Heart left ventricle (tissue), 16 donors: ENCODE results near the gene UCKL1. TPM values are rescaled to one million over a fixed set of nuclear protein-coding genes. Genes with fewer than 3 reads are reported as not detected.

Experiments
- ATAC-seq, 4 donors: fragments of 200-7000 bp; cut with Tn5 transposase; one replicate each; pipeline ENCODE4 v1.9.1; 2020 to 2022; ENCODE audit warnings: moderate library complexity in 4 of 4, mild to moderate bottlenecking in 3 of 4, moderate number of reproducible peaks in 1 of 4
- DNase-seq, 5 donors: peaks; one replicate each; pipeline ENCODE4 v3.0.0-alpha.2; 2020
- H3K27ac ChIP-seq, 12 donors: fragments of 200-600 bp; sonication (generic) in 4 of 12; one replicate each; pipeline versions ENCODE4 v1.5.0 to v1.8.0; 2016 to 2022; ENCODE audit warnings: mild to moderate bottlenecking in 2 of 12
- H3K27me3 ChIP-seq, 9 donors: fragments of 200-600 bp; sonication (generic) in 2 of 9; one replicate each; pipeline versions ENCODE4 v1.5.1 to v1.8.0; 2016 to 2022; ENCODE audit warnings: mild to moderate bottlenecking in 3 of 9
- H3K36me3 ChIP-seq, 9 donors: fragments of 200-600 bp; sonication (generic) in 2 of 9; one replicate each; pipeline versions ENCODE4 v1.5.0 to v1.8.0; 2018 to 2022; ENCODE audit warnings: mild to moderate bottlenecking in 2 of 9
- H3K4me1 ChIP-seq, 12 donors: fragments of 200-600 bp; sonication (generic) in 4 of 12; one replicate each; pipeline versions ENCODE4 v1.5.0 to v1.8.0; 2016 to 2022; ENCODE audit warnings: mild to moderate bottlenecking in 3 of 12
- H3K4me3 ChIP-seq, 12 donors: fragments of 200-600 bp; sonication (generic) in 4 of 12; one replicate each; pipeline versions ENCODE4 v1.5.0 to v1.8.0; 2017 to 2022; ENCODE audit warnings: mild to moderate bottlenecking in 9 of 12, moderate library complexity in 4 of 12
- H3K9me3 ChIP-seq, 12 donors: fragments of 200-600 bp; sonication (generic) in 4 of 12; one replicate each; pipeline versions ENCODE4 v1.5.0 to v1.8.0; 2016 to 2022; ENCODE audit warnings: mild to moderate bottlenecking in 1 of 12
- CTCF ChIP-seq, 12 donors: fragments of 200-600 bp; sonication (generic) in 4 of 12; IDR thresholded peaks; one replicate each; pipeline versions ENCODE4 v1.5.0 to v1.8.0; 2018 to 2022; ENCODE audit warnings: antibody characterized with exemption in 12 of 12, mild to moderate bottlenecking in 5 of 12
- POLR2A ChIP-seq, 2 donors: fragments of 450-650 bp; IDR thresholded peaks; one replicate each; pipeline ENCODE4 v1.6.1; 2017; ENCODE audit warnings: antibody characterized with exemption in 2 of 2, mild to moderate bottlenecking in 2 of 2, moderate library complexity in 2 of 2
- WGBS, 4 donors: extraction: QIAGEN DNeasy Blood & Tissue Kit in 2 of 4; methylation state at CpG; one replicate each; pipeline versions ENCODE4 v1.1.5 to v1.1.7; 2013 to 2018; 5-methylcytosine and 5-hydroxymethylcytosine counted together
- intact Hi-C, 10 donors: fragments of 100-400 bp; cut with DNase I; formaldehyde crosslinking; loops; one replicate each; pipeline versions ENCODE4 v1.11.1 to v1.14.2; 2022
- polyA plus RNA-seq, 2 donors: library from polyadenylated mRNA; stranded (reverse); fragments of 200-250 nt; gene quantifications; one replicate each; pipeline ENCODE4 v1.2.3, GENCODE V29; 2013
- total RNA-seq, 9 donors: library from RNA; depleted of rRNA in 2 of 9; stranded (reverse); fragments of >200 nt in 2 of 9; fragmentation: NEBNext Ultra II Directional in 3 of 9; extraction: Animal tissue kit (Norgen Biotek cat#: 25700) in 3 of 9; gene quantifications; one replicate each; pipeline versions ENCODE4 v1.1.0 to v1.2.4, GENCODE V29; 2016 to 2023
- donor health status: ischemic (EF 13 %, LVEDD 7.1; RV severe dilation, severe dysfunction).
- donor health status: healthy with polysubstance abuse.
- donor health status: DM: no; HTN: yes; CAD: no.
- donor health status: DM: no; HTN: no; CAD: no.
- donor health status: ischemic (EF 25% LVEDD 6.9; RV normal size, moderate dysfunction).
- donor health status: ischemic (EF 25% LVEDD 5.7; RV mildly dilated, moderate dysfunction).
- donor health status: healthy.
- donor health status: DM: yes; HTN: yes; CAD: no.
- donor health status: ischemic (EF 35%, LVEDD 5.7; RV mildly dilated, moderate dysfunction).
- donor health status: nonischemic (EF 11% LVEDD 7.7; RV severe dilation, severe dysfunction).
- donor health status: DM: yes; HTN: yes; CAD: no.
- donor health status: PGD.
- donor health status: ischemic (EF 29% LVEDD 5.4; RV normal size, mild dysfunction).
- donor health status: nonischemic (EF 23%, LVEDD 6.1; RV moderate dilation, normal function).

UCKL1 gene
- total and polyA plus RNA-seq, 11 donors, result 27.7 to 49.7 (median 37.5) TPM

- no peaks in the 10 kb centered on the region for H3K9me3 ChIP-seq
- TF ChIP-seq POLR2A (IDR thresholded peaks at IDR 0.05), result no peak
- no peak for TF ChIP-seq CTCF (IDR thresholded peaks at IDR 0.05)
- peaks cover 0 to 11% (median 0%) of the 10 kb centered on the region in 9 donors for H3K36me3 ChIP-seq
- 91 to 92% (median 92%) methylated on average over 11 of the region's 11 CpGs for WGBS, 4 donors
- DNase-seq (peak in 1 of 5 donors; percentile 12), ATAC-seq (no peak)
- H3K4me1 ChIP-seq, result peaks cover 0 to 75% (median 25%) of the 10 kb centered on the region in 12 donors
- no peak overlapping the region for H3K4me3 ChIP-seq
- no peak overlapping the region for H3K27ac ChIP-seq
- H3K27me3 ChIP-seq, result no peaks in the 10 kb centered on the region
- intact Hi-C loops, result no loop called here
Observed at GRCh38 chr20:63903796-63904561, 52.2 kb downstream of the UCKL1 start.

- TF ChIP-seq CTCF (IDR thresholded peaks at IDR 0.05), result no peak
- TF ChIP-seq POLR2A (IDR thresholded peaks at IDR 0.05), result no peak
- peak overlapping the region in 1 of 12 donors; percentile 7 for H3K27ac ChIP-seq
- no peaks in the 10 kb centered on the region for H3K9me3 ChIP-seq
- no peaks in the 10 kb centered on the region for H3K27me3 ChIP-seq
- 76 to 92% (median 81%) methylated on average over 3 of the region's 3 CpGs for WGBS, 4 donors
- H3K36me3 ChIP-seq, result peaks cover 0 to 22% (median 0%) of the 10 kb centered on the region in 9 donors
- H3K4me3 ChIP-seq, result no peak overlapping the region
- peaks cover 8 to 89% (median 42%) of the 10 kb centered on the region in 12 donors for H3K4me1 ChIP-seq
- no peak for DNase-seq
- intact Hi-C loops, result no loop called here
- ATAC-seq, result no peak
Observed at GRCh38 chr20:63900413-63900812, 55.8 kb downstream of the UCKL1 start.

- H3K36me3 ChIP-seq, result peaks cover 0 to 22% (median 0%) of the 10 kb centered on the region in 9 donors
- H3K27me3 ChIP-seq, result no peaks in the 10 kb centered on the region
- H3K27ac ChIP-seq, result peak overlapping the region in 3 of 12 donors; percentile 19 to 43 (median 32)
- intact Hi-C loops, result loop anchor here in 3 of 10 donors (5.0 to 10.0 kb wide), 2 partner anchors 73 to 166 kb away; partner anchors contain the start of gene TCEA2 (in 1 of the 3)
- H3K9me3 ChIP-seq, result no peaks in the 10 kb centered on the region
- DNase-seq (peak in 1 of 5 donors; percentile 50), ATAC-seq (no peak)
- TF ChIP-seq POLR2A (IDR thresholded peaks at IDR 0.05), result no peak
- no peak for TF ChIP-seq CTCF (IDR thresholded peaks at IDR 0.05)
- WGBS, 4 donors, result 49 to 62% (median 57%) methylated on average over 10 of the region's 10 CpGs
- H3K4me1 ChIP-seq, result peaks cover 10 to 86% (median 47%) of the 10 kb centered on the region in 12 donors
- H3K4me3 ChIP-seq, result no peak overlapping the region
Observed at GRCh38 chr20:63898882-63899558, 57.2 kb downstream of the UCKL1 start.
